NCI-H82 treated with DMSO at 0.1 percent for 48 hours (cell line): ENCODE data around the gene RO60.

Experiments
- DNase-seq: peaks from one replicate; lab custom pipeline; 2025; ENCODE audit not compliant: unreplicated experiment; lab: John Stamatoyannopoulos, UW

The RO60 gene

DNA sequence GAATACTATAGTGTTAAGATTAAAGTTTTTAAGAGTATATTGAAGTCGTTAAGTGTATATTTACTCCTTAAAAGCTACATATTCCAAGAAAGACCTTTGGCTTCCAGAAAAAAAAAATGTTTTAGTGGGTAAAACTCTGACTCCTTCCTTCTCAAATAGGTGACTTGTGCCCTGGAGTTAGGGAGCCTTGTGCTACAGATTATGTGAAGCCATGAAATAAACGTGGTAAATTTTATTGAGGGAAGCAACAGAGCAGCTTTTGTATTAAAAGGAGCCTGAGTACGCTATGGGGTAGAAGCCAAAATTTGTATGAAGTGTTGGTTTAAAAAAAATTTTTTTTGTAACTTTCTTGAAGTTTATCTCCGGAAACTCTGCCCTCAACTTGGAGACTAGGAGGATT is 994 bp downstream of the RO60 start:
- peak; percentile 13 for DNase-seq

DNA sequence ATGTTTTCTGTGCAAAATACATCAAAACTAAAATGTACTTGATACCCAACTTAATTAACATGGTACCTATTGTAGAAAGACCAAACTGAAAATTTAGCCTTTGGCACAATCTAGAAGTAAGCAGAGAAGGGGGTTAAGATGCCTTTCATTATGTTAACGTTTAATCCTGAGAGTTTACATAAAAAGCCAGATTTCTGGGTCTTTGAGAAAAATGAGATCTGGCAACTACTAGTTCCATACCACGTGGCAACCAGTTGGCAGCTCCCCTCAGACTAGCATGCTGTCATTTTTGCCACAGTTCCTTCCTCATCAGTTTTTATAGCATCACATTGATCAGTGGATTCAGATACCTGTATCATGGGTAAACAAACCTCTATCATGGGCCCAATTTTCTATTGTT is 1.5 kb downstream of the RO60 start:
- DNase-seq: no peak

DNA sequence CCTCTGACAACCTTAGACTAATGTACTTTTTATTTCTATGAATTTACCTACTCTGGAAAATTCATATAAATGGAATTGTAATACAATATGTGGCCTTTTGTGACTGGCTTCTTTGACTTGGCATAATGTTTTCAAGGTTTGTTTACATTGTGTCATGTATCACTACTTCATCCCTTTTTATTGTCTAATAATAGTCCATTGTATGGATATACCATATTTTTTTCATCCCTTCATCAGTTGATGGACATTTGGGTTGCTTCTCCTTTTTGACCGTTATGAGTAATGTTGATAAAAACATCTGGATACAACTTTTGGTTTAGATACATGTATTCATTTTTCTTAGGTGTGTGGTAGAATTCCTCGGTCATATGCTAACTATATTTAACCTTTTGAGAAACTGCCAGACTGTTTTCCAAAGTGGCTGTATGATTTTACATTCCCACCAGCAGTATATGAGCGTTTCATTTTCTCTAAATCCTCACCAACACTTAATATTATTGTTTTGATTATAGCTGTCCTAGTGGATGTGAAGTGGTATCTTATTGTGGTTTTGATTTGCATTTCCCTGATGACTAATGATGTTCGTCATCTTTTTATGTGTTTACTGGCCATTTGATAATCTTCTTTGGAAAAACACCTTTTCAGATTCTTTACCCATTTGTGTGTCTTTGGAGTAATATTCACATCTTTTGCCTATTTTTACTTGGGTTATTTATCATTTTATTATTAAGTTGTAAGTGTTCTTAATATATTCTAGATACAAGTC is 3.5 kb downstream of the RO60 start:
- DNase-seq: no peak

DNA sequence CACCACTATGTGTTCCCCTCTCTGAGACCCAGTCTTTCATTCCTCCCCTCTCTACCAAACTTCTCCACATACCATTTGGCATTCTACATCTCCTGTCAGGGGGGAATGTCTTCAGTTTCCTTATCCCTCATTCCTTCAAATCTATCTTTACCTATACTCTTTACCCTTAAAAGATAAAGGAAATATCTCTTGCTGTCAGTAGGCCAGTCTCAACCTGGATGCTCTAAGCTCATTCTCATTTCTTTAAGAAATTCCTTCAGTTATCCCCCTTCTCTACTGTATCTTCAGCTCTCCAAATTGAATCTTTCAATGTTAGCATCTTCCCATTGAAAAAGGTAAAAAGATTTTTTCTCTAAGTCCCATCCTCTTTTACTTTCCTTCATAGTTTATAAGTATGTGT is 6.5 kb downstream of the RO60 start:
- DNase-seq: no peak

DNA sequence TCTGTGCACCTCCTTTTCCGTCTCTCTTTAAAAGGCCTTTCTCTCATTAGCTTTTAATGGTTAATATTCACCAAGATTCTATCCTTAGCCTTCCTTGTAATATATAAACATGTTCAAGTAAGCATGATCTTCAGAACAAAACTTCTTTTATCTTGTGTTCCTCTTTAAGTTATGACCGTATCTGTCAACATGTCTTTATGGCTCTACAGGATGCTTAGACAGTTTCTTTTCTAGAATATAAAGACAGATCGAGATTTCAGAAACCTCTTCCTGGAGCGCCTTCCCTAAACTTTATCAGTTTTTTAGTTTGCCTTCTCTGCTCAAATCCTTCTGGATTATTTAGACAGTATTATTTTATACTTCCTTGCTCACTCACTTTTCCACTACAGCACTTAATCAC is 7.2 kb downstream of the RO60 start:
- no peak for DNase-seq

DNA sequence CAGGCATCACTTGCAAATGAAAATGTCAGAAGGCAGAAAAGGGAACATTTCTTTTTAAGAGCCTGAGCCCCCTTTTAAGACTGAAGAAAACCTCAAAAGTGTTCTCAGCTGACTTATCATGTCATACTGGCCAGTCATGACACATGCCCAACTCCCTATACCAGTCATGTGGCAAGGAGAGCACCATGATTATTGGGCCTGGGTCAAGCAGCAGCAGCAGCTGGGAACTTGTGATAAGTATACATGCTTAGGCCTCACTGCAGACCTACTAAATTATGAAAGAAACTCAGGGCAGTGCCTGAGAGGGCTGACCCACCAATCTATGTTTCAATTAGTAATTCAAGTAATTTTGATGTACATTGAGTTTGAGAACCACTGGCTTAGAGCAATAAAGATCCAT is 8.6 kb downstream of the RO60 start:
- no peak for DNase-seq

DNA sequence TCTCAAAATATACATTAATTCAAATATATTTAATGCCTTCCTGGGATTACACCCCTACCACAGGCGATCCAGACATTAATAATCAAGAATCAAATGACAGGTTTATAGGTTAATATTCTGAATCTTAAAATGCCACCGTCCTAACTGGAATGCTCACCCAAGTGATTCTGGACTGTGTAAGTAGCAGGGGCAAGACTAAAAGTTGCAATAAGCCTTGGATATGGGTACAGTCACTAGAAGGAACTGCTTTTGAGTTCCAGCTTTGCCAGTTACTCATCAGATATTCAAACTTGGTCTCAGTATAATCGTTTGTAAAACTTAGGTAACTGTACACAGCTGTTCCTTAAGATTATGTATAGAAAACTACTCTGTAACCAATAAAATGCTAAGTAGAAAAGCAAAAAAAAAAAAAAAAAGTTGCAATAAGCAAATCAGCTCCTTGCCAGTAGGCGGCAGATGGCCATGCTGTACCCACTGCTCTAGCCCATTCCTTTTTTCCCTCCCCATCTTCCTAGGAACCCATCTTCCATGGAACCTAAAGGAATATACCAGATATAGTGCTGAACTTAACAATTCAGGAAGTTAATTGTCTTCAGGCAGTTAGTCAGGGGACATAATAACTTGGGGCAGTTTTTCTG is 10.5 kb downstream of the RO60 start:
- no peak for DNase-seq

DNA sequence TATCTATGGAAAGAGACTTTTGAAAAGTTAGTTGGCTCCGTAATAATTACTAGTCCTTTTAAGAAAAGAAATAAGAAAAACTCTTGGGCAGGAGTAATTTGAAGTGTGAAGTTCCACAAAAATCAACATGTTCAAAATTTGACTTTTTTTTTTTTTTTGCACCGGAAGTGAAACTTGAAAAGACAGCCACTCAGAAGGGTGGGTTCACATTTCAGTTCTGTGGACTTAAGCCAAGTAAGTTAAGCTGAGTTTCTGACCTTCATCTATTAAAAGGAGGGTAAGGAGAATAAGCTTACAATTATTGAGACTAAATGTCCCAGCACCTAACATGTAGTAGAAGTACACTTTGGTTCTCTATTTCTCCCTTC is 11.0 kb downstream of the RO60 start:
- DNase-seq: no peak

DNA sequence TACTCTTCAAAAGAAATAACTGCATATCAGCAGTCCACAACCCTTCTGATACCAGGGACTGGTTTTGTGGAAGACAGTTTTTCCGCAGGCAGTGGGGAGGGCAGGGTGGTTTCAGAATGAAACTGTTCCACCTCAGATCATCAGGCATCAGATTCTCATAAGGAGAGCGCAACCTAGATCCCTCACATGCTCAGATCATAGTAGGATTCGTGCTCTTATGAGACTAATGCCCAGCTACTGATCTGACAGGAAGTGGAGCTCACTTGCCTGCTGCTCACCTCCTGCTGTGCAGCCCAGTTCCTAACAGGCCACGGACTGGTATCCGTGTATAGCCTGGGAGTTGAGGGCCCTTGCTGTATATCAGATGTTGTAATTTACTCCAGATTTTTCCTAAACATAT is 11.5 kb downstream of the RO60 start:
- DNase-seq: no peak

DNA sequence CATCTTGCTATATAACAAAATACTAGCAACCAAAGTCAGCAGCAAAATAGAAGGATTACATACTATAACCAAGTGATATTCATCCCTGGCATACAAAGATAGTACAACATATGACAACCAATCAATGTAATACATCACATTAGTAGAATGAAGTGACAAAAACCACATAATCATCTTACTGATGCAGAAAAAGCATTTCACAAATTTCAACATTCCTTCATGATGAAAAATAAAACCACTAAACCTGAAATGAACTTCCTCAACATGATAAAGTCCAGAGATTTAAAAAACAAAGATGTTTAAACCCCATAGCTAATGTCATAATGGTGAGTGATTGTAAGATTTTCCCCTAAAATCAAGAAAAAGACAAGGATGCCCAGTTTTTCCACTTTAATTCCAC is 18.6 kb downstream of the RO60 start:
- DNase-seq: no peak

DNA sequence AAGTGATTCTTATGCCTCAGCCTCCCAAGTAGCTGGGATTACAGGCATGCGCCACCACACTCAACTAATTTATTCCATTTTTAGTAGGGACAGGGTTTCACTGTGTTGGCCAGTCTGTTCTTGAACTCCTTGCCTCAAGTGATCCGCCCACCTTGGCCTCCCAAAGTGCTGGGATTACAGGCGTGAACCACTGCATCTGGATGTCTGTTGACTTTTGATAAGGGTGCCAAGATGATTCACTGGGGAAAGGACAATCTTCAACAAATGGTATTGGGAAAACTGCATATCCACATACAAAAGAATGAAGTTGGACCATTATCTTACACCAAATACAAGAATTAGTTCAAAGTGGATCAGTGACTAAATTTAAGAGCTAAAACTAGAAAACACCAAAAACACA is 19.8 kb downstream of the RO60 start:
- no peak for DNase-seq

DNA sequence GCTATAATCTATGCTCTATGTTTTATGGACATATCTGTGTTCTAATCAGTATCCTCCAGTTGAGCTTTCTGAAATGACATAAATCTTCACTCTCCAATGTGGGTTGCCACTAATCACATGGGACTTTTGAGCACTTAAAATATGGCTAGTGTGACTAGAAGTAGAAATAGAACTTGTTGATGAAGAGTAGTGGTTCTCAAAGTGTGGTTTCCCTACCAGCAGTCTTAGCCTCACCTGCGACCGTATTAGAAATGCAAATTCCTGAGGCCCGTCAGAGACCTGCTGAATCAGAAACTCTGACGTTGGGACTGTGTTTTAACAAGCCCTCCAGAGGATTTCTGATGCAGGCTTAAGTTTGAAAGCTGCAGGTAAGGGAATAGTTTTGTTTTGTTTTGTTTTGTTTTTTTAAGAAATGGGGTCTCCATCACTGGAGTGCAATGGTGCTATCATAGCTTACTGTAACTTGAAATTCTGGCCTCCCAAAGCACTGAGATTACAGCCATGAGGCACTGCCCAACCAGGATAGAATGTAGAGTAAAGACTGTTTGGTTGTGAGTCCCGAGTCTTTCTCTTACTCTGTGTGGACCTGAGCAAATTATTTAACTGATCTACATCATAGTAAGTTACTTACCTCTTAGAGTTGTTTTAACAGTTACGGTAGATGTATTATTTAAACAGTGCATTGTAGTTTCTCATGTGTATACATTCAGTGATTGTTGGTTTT is 24.1 kb downstream of the RO60 start:
- DNase-seq: no peak

DNA sequence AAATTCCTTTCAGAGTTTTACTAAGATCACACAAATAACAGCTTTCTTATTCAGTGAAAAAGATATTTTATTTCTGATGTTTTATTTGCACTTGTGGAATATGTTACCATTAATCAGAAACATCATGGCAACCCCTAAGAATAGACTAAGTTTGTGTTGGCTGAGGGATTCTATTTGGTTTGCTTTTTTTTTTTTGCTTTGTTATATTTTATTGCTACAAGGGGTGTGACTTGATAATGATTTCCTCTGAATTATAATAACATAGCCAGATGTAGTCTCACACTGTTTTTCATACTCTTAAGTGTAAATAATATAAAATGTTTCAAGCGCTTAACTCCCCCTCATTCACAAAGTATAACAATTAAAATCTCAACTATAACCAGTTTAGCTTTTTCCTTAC is 25.9 kb downstream of the RO60 start:
- DNase-seq: no peak

DNA sequence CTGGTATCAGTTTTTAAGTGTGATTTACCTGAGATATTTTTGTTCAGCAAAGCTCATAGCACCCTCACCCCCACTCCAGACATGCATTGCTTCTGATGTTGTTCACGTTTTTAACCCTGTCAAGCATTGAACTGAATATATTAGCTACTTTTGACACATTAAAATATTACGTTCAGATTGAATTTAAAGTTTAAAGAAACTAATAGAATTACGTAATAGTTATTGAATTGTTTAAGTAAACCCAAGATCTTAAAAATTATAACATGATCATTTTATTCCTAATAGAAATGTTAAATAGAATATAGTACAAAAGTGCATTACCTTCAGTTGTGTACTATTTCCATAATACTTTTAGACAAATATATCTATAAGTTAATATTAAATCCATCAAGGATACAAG is 26.9 kb downstream of the RO60 start:
- DNase-seq: no peak

DNA sequence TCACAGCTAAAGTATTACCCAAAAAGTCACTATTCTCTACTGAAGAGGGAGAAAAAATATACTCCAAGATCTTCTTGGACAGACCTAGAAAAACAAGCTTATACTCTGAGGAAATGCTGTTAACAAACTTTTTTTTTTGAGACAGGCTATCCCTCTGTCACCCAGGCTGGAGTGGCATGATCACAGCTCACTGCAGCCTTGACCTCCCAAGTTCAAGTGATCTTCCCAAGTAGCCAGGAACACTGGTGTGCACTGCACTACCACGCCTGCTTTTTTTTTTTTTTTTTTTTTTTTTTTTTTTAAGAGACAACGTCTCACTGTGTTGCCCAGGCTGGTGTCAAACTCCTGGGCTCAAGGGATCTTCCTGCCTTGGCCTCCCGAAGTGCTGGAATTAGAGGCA is 28.5 kb downstream of the RO60 start:
- no peak for DNase-seq

DNA sequence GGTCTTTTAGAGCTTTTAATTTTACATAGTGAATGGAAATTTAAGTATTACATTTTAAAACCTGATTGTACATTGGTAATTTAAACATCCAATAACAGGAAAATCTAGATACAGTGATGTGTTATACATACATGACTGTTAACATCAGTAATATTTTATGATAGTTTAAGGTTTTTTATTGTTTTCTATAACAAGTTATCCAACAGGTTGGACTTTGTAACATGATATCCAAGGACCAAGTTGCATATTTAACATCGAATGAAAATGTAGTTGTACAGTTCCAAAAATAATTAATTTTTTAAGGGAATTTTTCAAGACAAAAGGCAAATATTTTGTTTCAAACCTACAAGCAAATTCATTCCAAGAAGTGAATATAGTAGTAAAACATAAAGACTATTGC is 31.5 kb downstream of the RO60 start:
- no peak for DNase-seq

DNA sequence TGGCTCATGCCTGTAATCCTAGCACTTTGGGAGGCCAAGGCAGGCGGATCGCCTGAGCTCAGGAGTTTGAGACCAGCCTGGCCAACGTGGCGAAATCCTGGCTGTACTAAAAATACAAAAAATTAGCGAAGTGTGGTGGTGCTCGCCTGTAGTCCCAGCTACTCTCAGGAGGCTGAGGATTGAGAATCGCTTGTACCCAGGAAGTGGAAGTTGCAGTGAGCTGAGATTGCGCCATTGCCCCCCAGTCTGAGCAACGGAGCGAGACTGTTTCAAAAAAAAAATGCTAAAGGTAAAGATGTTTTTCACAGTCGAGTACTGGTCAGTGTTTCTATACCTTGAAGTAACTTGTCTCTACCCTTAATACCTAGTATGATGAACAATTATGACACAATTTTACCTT is 34.7 kb downstream of the RO60 start:
- DNase-seq: no peak

DNA sequence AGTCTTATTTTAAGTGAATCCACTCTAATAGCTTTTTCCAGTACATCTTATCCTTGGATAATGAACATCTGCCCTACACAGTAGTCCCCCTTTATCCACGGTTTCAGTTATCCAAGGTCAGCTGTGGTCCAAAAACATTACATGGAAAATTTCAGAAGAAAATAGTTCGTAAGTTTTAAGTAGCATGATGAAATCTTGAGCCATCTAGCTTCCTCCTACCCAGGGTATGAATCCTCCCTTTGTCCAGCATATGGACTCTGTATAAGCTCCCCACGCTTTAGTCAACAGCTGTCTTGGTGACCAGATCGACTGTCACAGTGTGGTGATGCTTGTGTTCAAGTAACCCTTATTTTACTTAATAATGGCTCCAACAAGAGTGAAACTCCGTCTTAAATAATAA is 43.2 kb downstream of the RO60 start:
- DNase-seq: no peak

DNA sequence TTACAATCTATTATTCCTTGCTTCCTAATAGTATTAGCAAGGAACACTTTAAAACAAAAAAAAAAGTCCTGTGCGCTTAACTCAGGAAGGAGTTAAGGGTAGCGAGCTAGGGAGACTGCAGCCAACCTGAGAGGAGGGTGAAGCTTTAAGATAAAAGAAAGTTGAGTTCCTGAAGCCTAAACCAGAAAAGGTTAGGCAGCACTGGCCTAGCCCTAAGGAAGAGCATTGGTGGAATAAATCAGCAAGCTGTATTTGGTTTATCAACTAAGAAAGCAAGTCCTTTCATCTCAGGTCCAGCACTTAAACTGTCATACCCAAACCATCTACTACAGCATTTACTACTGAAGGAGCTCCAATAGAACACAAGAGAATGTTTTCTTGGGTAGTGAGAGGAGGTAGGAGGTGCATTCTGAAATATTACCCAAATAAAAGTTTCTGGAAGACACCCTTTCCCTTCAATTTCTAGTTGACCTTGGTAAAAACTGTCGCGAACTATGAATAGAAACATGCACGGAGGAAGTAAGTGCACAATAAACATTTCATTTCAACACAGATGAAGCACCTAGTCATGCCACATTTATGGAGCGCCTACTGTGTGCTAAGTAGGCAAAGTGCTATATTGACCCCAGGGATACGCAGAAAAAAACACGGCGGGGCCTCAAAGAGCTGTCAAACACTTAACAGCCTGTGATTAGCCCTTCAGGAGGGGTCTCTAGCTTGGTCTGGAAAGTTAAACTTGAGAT is 44.5 kb downstream of the RO60 start:
- no peak for DNase-seq

DNA sequence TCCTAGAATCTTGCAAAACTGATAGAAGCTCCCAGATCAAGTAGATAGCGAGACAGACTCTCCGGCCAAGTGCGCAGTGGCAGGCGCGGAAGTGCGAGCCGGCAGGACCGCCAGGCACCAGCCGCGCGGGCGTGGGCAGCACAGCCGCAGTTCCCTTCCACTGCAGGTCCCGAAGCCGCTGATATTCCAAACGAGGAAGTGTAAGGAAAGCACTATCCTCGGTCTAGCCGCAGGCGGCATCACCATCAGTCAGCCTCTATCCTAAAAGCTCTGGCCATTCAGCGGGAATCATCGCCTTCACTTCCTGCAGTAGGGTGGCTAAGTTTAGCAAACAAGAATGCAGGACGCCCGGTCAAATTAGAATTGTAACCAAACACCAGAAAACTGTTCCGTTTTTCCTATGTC is 45.1 kb downstream of the RO60 start:
- DNase-seq: no peak

DNA sequence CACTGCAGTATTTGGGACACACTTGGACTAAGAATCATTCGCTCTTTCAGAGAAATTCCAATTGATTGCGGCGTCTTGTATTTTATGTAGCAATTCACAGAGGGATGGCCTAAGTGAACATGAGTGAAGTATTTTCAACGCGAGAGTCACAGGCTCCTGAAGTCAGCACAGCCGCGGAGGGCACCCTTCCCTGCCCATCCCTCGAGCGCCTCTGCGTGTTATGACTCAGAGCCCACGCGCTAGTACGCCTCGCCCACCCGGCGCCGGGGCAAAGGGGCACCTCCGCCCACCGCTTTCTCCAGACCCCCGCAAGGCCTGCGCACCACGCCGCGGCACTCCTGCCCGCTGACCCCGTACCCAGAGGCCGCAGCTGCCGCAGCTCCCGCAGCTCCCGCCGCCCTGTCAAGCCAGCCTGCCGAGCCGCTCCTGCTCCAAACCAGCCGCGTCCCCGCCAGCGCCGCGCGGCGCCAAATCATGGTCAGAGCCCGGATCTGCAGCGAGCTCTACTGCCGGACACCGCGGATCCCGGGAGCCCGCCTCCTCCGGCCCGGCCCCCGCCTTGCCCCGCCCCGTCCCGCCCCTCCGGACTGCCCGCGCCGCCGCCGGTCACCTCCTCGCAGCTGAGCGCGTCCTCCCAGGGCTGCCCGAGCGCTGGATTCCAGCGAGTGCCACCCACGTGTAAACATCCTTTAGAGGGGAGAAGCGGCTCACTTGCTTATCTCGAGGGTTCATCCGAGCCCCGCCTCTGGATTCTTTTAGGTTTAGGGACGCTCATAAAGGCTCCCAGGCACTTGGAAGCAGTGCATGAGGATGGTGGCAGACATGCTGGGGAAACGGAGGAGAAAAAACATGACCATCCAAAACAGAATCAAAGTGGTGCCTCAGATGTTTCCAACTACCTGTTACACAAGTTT is 45.8 kb downstream of the RO60 start, which contains the start of gene GLRX2:
Gene GLRX2 (minus strand): TSS at position 508 of the 914 bp plus-strand sequence. CDS start 32 bp downstream, at position 476.
- peak; percentile 76 for DNase-seq
